K562 (cell line): Measurements from ENCODE around the gene C19orf85. TPM values are rescaled to one million over a fixed set of nuclear protein-coding genes. Genes with fewer than 3 reads are reported as not detected.

Experiments
- CBFA2T3 ChIP-seq: fragments of 450-650 bp; IDR thresholded peaks from 2 replicates; pipeline ENCODE4 v1.6.1; 2017
- EGR1 ChIP-seq: fragments of 450-650 bp; conservative IDR thresholded peaks from 2 replicates; pipeline ENCODE4 v1.6.1; 2017; ENCODE audit warnings: mild to moderate bottlenecking
- ETV1 ChIP-seq: fragments of 450-650 bp; conservative IDR thresholded peaks from 2 replicates; pipeline ENCODE4 v1.6.1; 2016; ENCODE audit warnings: missing genetic modification characterization, control low read depth, low read depth, missing compliant biosample characterization
- KLF10 ChIP-seq: fragments of 250-450 bp; sonication (Bioruptor Pico); IDR thresholded peaks from 2 replicates; pipeline ENCODE4 v1.6.1; 2021; ENCODE audit warnings: matching md5 sums
- NCOA2 ChIP-seq, 2 experiments: fragments of 450-650 bp; IDR thresholded peaks; 2 replicates each; pipeline ENCODE4 v1.6.1; 2018; ENCODE audit warnings: mild to moderate bottlenecking in 2 of 2, moderate library complexity in 1 of 2; ENCODE audit not compliant: partially characterized antibody in 2 of 2
- SP2 ChIP-seq: IDR thresholded peaks from 2 replicates; pipeline ENCODE4 v1.6.1; 2011; ENCODE audit warnings: mild to moderate bottlenecking, low read depth, low read length, moderate library complexity; ENCODE audit not compliant: poor library complexity, severe bottlenecking; ENCODE audit errors: extremely low read depth
- SRSF1 ChIP-seq: fragments of 200-400 bp; formaldehyde crosslinking; IDR thresholded peaks from 2 replicates; pipeline ENCODE4 v1.6.1; 2017; ENCODE audit warnings: mild to moderate bottlenecking, low read depth, low read length, moderate library complexity
- ZNF347 ChIP-seq: fragments of 450-650 bp; formaldehyde crosslinking; IDR thresholded peaks from 2 replicates; pipeline ENCODE4 v1.4.0; 2020; ENCODE audit warnings: low read depth, mild to moderate bottlenecking, moderate library complexity
- ZNF644 ChIP-seq: fragments of 200-800 bp; sonication (Bioruptor generic); IDR thresholded peaks from 2 replicates; pipeline ENCODE4 v1.6.1; 2016; ENCODE audit warnings: low read depth, missing genetic modification characterization, missing compliant biosample characterization
- polyA plus RNA-seq, 8 experiments: library from polyadenylated mRNA; depleted of rRNA in 4 of 8; stranded (reverse) in 5 of 8; unstranded in 3 of 8; fragments of >200 nt; fragmentation: Nextera tagmentation in 2 of 8; fragmentation: Illumina TruSeq in 1 of 8; extraction: Ambion mirVana in 2 of 8; extraction: Trizol in 1 of 8; gene quantifications; 2 replicates each; pipeline versions ENCODE4 v1.2.1 to v1.2.3, GENCODE V29; 2011 to 2014; ENCODE audit warnings: inconsistent platforms in 1 of 8, missing spikeins in 1 of 8
- total RNA-seq, 7 experiments: library from RNA; depleted of rRNA in 6 of 7; stranded (reverse); fragments of >200 nt in 6 of 7; fragmentation: Illumina TruSeq in 2 of 7; extraction: Trizol in 2 of 7; gene quantifications; 2 replicates each; pipeline versions ENCODE4 v1.2.1 to v1.2.3, GENCODE V29; 2011 to 2021; ENCODE audit warnings: low replicate concordance in 1 of 7
- TF ChIP-seq, protein P1 (sequence below): IDR thresholded peaks from 2 replicates; pipeline ENCODE4 v1.6.1; 2011; ENCODE audit not compliant: insufficient read length; ENCODE audit errors: extremely low read depth

C19orf85 gene
- total and polyA plus RNA-seq, 9 of the 15 experiments (the other 6 are each of a cell fraction or from before 2014, with no cell fraction given), result not detected

DNA sequence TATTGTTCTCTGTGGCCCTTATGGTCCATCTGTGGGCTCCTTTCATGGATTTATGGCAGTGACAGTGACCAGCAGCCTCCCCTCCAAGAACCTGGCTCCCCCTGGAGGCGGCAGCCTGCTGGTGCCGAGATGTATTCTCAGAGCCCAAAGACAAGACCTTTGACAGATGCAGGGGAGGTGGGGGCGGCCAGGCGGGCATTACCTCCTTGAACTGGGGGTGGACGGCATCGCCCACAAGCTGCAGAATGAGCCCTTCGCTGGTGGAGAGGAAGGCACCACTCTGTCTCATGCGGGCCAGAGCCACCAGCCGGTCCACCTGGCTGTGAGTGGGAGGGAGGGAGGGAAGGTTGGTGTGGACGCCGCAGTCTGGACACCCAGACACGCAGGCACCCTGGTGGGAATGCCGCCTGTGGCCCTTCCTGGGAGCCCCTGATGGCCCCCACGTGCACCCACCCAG is 9.7 kb downstream of the C19orf85 start (continued):
- no peak for TF ChIP-seq NCOA2 (IDR thresholded peaks at IDR 0.05; ENCODE audit: partially characterized antibody in 2 of 2)
- TF ChIP-seq SRSF1, result no peak
- TF ChIP-seq CBFA2T3, result no peak
- no peak for TF ChIP-seq KLF10 (CRISPR knock-in tag)
- peak; percentile 50 for TF ChIP-seq EGR1
- TF ChIP-seq, protein P1, sequence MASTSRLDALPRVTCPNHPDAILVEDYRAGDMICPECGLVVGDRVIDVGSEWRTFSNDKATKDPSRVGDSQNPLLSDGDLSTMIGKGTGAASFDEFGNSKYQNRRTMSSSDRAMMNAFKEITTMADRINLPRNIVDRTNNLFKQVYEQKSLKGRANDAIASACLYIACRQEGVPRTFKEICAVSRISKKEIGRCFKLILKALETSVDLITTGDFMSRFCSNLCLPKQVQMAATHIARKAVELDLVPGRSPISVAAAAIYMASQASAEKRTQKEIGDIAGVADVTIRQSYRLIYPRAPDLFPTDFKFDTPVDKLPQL, result no peak
- TF ChIP-seq ZNF347 (CRISPR knock-in tag), result no peak
- TF ChIP-seq SP2, result no peak
- TF ChIP-seq ETV1 (tag), result no peak
- TF ChIP-seq ZNF644 (tag), result no peak
